RCC 7860 (cell line): ENCODE results near the gene PDF.
A peak's percentile ranks its signal among the peaks of the same experiment; 100 is the strongest.
"Not testable (repeated sequence)": the region's sequence is repeated elsewhere in the genome, so short reads cannot be mapped to it uniquely, and the experiment has no call there.

ENCODE experiments used
- DNase-seq: peaks from one replicate; pipeline ENCODE4 v3.0.0-alpha.2; 2015; ENCODE audit warnings: low spot score
- FAIRE-seq: peaks from 2 replicates; lab custom pipeline; 2012; peaks lifted over from hg19 to GRCh38; lab: Jason Lieb, UNC

Gene PDF, protein sequence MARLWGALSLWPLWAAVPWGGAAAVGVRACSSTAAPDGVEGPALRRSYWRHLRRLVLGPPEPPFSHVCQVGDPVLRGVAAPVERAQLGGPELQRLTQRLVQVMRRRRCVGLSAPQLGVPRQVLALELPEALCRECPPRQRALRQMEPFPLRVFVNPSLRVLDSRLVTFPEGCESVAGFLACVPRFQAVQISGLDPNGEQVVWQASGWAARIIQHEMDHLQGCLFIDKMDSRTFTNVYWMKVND

DNA sequence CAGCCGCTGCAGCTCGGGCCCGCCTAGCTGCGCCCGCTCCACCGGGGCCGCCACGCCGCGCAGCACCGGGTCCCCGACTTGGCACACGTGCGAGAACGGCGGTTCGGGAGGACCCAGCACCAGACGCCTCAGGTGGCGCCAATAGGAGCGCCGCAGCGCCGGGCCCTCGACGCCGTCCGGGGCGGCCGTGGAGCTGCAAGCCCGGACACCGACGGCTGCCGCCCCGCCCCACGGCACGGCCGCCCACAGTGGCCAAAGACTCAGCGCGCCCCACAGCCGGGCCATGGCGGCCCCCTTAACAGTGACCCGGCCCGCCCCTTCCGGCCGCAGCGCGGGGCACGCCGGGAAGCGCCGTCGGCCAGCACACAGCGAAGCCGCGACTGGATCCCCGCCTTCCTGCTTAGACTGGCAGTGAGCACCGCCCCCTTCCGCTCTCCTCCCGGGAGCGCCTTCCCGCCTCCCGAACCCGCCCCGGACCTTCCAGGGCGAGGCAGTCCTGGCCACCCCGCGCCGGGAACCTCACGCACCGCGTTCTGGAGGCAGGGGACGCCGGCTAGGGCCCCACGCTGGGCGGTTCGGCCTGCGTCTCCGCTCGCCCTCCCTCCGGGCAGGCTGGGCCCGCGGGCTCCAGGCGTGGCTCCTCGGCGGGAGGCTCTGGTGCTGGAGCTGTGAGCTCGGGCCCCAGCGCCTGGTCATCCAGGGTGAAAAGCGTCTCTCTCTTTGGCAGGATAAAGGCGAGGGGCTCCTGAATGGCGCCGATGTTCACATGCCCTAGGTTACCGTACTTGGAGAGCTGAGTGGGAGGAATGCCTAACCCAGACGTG lies at the start of gene PDF:
TSS of gene PDF (minus strand) at position 303 of the 824 bp plus-strand sequence. CDS start at position 285, 18 bp downstream.
- FAIRE-seq (no peak), DNase-seq (peak; percentile 84)

DNA sequence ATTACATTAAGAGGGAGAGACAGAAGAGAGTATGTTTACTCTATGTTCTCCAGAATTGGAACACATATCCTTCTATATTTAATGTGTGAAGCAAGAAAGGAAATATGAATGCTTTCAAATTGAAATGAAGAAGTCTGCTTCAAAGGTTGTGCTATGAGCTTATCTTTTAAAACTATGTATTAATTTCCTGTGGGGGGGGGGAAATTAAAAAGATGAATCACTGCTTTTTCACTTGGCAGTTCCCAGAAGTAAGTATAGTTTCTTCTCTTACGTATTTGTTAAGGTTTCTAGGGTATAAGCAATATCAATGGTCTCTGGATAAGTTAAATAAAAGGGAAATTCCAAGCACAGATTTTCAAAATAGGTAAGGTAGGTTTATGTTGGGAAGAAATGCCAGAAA lies 48.4 kb upstream of the PDF start:
- FAIRE-seq (no peak), DNase-seq (no peak)

GRCh38 chr16:69378036-69378435 lies 47.6 kb upstream of the PDF start:
- DNase-seq (no peak), FAIRE-seq (no peak)

DNA sequence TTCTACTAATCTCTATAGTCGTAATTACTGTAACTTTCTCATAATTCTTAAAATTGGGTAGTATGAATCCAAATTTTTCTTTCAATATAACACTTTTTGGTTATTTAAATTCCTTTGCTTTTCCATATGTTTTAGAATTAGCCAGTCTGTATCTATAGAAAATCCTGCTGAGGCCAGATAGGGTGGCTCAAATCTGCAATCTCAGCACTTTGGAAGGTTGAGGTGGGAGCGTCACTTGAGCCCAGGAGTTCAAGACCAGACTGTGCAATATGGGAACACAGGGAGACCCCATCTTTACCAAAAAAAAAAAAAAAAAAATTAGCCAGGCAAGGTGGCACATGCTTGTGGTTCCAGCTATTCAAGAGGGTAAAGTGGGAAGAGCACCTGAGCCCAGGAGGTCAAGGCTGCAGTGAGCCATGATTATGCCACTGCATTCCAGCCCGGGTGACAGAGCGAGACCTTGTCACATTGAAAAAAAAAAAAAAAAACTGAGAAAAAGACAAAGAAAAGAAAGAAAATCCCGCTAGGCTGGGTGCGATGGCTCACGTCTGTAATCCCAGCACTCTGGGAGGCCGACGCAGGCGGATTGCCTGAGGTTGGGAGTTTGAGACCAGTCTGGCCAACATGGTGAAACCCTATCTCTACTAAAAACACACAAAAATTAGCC lies 46.1 kb upstream of the PDF start:
- DNase-seq, result no peak
- no peak for FAIRE-seq

- DNase-seq (no peak), FAIRE-seq (no peak)
Measured at GRCh38 chr16:69373019-69373418, 42.6 kb upstream of the PDF start.

DNA sequence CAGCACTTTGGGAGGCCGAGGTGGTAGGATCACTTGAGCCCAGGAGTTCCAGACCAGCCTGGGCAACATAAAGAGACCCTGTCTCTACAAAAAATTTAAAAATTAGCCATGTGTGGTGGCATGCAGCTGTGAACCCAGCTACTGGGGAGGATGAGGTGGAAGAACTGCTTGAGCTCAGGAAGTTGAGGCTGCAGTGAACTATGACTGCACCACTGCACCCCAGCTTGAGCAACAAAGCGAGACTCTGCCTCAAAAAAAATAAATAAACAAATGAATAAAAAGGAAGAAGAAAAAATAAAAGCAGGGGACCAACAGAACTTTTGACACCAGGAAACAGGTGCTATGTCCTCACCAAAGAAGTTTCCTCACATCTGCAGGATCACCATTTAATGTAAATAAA lies 41.2 kb upstream of the PDF start:
- no peak for DNase-seq
- FAIRE-seq, result no peak

- no peak for DNase-seq
- FAIRE-seq, result no peak
Measured at GRCh38 chr16:69368866-69369265, 38.5 kb upstream of the PDF start.

- FAIRE-seq (no peak), DNase-seq (no peak)
Measured at GRCh38 chr16:69367980-69368379, 37.6 kb upstream of the PDF start.

DNA sequence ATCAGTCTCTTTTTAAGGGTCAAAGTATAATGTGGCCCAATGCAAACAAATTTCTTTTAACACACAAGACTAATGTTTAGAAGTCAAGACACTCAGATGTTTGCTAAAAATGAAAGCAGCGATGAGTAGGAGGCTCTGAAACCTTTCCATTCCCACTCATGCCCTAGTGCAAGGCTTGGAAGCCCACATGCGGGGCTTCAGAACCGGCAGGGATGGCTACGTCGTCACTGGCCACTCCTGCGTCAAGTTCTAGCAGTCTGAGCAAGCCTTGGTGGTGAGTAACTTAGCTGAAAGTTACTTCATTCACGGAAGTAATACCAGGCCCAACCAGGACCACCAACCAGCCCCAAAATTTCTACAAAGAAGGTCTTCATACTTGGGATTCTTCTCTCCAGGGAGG lies 36.0 kb upstream of the PDF start:
- FAIRE-seq (no peak), DNase-seq (no peak)

DNA sequence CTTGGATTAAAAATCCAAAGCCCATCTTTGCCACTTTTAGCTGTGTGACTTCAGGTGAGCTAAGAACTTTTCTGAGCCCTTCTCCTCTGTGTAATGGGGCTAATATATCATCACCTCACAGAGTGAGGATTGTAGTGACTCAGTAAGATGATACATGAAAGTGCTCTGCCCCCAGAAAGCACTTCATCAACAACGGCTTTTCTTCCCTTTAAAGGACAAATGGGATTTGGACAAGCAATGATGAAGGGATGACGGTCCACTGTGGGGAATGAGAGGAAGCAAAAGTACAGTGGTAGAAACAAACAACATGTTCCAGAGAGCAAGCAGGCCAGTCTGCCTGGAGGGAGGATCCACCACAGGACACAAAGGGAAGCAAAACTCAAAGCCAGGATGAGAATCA lies 35.5 kb upstream of the PDF start:
- FAIRE-seq, result no peak

GRCh38 chr16:69364088-69364487 lies 33.7 kb upstream of the PDF start:
- no peak for DNase-seq
- FAIRE-seq, result no peak

More for the DNA sequence above, 35.5 kb upstream of the PDF start:
- no peak for DNase-seq

- FAIRE-seq (no peak), DNase-seq (no peak)
Measured at GRCh38 chr16:69363281-69363717, 32.9 kb upstream of the PDF start.

DNA sequence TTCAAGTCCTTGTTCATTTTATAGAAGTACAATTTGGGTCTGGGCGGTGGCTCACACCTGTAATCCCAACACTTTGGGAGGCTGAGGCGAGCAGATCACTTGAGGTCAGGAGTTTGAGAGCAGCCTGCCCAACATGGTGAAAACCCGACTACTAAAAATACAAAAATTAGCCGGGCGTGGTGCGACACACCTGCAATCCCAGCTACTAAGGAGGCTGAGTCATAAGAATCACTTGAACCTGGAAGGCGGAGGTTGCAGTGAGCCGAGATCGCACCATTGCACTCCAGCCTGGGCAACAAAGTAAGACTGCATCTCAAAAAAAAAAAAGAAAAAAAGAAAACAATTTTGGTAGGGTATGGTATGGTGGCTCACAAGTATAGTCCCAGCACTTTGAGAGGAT lies 29.7 kb upstream of the PDF start:
- DNase-seq, FAIRE-seq: not testable (repeated sequence)

- no peak for DNase-seq
- no peak for FAIRE-seq
Measured at GRCh38 chr16:69351309-69352027, 21.1 kb upstream of the PDF start, which contains the start of gene TMED6. Gene TMED6, minus strand, starts transcription at chr16:69351786. Its CDS starts 33 bp downstream, at chr16:69351753.

GRCh38 chr16:69350536-69351133 lies 20.2 kb upstream of the PDF start:
- DNase-seq, result no peak

GRCh38 chr16:69349536-69349935 lies 19.1 kb upstream of the PDF start:
- DNase-seq, result no peak
- no peak for FAIRE-seq

More at GRCh38 chr16:69350536-69351133, 20.2 kb upstream of the PDF start:
- no peak for FAIRE-seq

DNA sequence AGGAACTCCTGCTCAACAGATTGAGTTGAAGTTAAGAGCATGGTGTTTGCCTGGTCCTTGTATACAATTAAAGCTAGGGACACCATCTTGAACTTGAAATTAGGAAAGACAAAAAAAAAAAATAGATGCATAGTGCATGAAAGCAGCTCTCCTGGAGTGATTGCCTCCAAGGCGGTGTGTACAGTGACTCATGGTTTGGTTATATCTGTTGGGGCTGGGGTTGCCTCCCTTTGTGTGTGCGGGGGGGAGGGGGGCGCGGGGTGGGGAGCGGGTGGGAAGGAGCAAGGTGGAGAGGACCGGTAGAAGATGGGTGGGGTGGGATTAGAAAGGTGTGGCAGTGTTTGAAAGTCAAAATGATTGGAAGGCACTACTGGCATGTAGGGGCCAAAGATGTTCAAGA lies 17.8 kb upstream of the PDF start:
- FAIRE-seq, result no peak
- DNase-seq, result no peak

GRCh38 chr16:69346683-69347082 lies 16.3 kb upstream of the PDF start:
- FAIRE-seq, result no peak
- DNase-seq, result no peak

DNA sequence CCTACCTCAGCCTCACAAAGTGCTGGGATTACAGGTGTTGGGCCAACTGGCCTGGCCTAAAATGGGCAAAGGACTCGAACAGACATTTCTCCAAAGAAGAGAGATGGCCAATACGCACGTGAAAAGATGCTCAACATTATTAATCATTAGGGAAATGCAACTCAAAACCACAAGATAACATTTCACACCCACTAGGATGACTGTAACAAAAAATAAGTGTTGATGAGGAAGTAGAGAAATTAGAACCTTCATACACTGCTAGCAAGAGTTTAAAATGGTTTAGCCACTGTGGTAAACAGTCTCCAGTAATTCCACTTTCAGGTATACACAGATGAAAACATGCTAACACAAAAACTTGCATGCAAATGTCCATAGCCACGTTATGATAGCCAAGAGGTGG lies 15.5 kb upstream of the PDF start:
- DNase-seq, result no peak
- no peak for FAIRE-seq

DNA sequence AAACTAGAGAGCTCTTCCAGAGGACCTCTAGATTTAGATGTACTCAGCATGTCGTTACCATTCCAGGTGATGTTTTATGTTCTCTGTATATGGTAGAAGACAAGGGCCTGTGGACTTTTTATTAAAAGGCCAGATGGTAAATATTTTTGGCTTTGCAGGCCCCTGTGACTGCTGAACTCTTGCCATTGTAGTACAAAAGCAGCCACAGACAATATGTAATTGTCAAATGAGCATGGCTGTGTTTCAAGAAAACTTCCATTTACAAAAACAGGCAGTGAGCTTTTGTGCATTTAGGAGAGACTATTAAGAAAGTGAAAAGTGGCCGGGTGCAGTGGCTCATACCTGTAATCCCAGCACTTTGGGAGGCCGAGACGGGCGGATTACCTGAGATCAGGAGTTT lies 13.8 kb upstream of the PDF start:
- DNase-seq (no peak), FAIRE-seq (no peak)
